ENCODE results near the gene CD7. TPM values are rescaled to one million over a fixed set of nuclear protein-coding genes. Genes with fewer than 3 reads are reported as not detected.

Gene CD7
- total RNA-seq, 1 donor from 2014 or later = 0.46 TPM

DNA sequence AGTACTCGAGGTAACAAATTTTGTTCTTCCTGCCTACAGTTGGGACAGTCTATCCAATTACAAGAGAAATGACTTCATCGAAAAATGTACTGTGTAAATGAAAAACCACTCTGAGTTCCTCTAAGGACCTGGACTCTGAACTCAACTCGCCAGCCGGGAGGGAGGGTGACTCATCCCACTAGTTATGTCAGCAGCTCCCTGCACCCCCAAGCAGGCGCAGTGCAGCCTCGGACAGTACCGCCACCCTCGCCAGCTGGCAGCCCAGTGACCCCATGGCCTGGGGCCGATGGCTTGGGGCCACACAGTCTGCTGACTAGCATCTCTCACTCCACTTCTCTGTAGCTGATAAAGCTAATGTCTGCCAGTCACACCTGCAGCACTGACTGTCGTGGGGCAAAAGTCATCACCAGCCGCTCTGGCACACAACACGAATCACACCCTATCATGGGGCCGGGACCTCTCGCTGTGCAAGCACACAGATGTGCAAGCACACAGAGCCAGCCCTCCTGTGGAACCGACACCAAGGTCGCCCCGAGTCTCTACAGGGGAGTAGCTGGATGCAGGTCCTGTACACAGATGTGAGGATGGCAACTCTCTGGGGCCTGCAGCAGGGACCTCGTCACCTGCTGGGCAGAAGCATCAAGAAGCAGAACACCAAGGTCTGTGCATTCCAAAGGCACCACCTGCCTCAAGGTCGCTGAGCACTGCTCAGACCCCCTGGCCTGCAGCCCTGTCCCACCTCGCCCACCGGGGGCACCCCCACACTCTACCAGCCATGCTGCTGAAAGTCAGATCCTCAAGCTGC, 49.6 kb downstream of the CD7 start:
- H3K9me3 Mint-ChIP-seq (ENCODE audit: low read depth) = no peaks in the 10 kb centered on the region
- peak overlapping the region; percentile 52 for H3K4me3 Mint-ChIP-seq (ENCODE audit: low read depth)
- DNase-seq (ENCODE audit: low spot score, unreplicated experiment) = no peak
- peak overlapping the region; percentile 76 for H3K27ac Mint-ChIP-seq
- peaks cover 43% of the 10 kb centered on the region for H3K36me3 Mint-ChIP-seq (ENCODE audit: insufficient read depth)
- H3K4me1 Mint-ChIP-seq (ENCODE audit: low read depth) = peaks cover 52% of the 10 kb centered on the region
- TF ChIP-seq, protein P1, sequence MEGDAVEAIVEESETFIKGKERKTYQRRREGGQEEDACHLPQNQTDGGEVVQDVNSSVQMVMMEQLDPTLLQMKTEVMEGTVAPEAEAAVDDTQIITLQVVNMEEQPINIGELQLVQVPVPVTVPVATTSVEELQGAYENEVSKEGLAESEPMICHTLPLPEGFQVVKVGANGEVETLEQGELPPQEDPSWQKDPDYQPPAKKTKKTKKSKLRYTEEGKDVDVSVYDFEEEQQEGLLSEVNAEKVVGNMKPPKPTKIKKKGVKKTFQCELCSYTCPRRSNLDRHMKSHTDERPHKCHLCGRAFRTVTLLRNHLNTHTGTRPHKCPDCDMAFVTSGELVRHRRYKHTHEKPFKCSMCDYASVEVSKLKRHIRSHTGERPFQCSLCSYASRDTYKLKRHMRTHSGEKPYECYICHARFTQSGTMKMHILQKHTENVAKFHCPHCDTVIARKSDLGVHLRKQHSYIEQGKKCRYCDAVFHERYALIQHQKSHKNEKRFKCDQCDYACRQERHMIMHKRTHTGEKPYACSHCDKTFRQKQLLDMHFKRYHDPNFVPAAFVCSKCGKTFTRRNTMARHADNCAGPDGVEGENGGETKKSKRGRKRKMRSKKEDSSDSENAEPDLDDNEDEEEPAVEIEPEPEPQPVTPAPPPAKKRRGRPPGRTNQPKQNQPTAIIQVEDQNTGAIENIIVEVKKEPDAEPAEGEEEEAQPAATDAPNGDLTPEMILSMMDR (IDR thresholded peaks at IDR 0.05; ENCODE audit: unreplicated experiment) = peak; percentile 27
- H3K27me3 Mint-ChIP-seq = no peaks in the 10 kb centered on the region

DNA sequence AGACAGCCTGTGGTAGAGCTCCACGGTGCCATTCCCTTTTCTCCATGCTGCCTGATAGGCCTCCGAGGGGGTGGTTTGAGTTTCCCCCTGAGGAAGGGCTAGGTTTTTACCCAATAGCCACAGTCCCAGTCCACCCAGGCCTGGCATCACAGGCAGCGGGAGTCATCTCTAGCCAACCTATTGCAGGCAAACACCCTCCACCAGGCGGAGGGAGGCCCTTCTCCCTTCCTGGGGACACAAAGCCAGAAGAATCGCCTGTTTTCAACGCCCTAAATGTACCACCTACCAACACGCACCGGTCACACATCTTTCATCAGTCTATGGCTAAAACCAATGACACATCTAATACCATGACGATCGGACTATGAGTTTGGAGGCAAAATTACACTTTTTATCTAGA, 51.3 kb downstream of the CD7 start:
- no peak for DNase-seq (ENCODE audit: low spot score, unreplicated experiment)
- Mint-ChIP-seq H3K27ac (no peak overlapping the region), H3K9me3 (ENCODE audit: low read depth) (no peaks in the 10 kb centered on the region), H3K4me1 (ENCODE audit: low read depth) (peaks cover 42% of the 10 kb centered on the region), H3K4me3 (ENCODE audit: low read depth) (no peak overlapping the region), H3K36me3 (ENCODE audit: insufficient read depth) (peaks cover 47% of the 10 kb centered on the region), H3K27me3 (no peaks in the 10 kb centered on the region)
- TF ChIP-seq, protein P1 (IDR thresholded peaks at IDR 0.05; ENCODE audit: unreplicated experiment) = no peak

Other genes with a start within 250 kb of the CD7 start
- 303 and 308 TPM in 2 replicates for gene FASN, start 219.4 kb downstream of the CD7 start, total RNA-seq
- 79.0 and 79.3 TPM in 2 replicates for gene CCDC57, start 104.8 kb downstream of the CD7 start, total RNA-seq
- 5.4 and 5.9 TPM in 2 replicates for gene SLC16A3, start 88.6 kb downstream of the CD7 start, total RNA-seq
- 224 and 227 TPM in 2 replicates for gene CSNK1D, start 43.9 kb downstream of the CD7 start, total RNA-seq
- gene SECTM1, start 16.2 kb upstream of the CD7 start, total RNA-seq = not detected in 2 replicates
- gene TEX19, start 41.6 kb upstream of the CD7 start, total RNA-seq = 0.24 TPM in 1 of 2 replicates, not detected in the other
- 0.22 TPM in 2 replicates for gene UTS2R, start 54.2 kb upstream of the CD7 start, total RNA-seq
- gene HEXD, start 100.7 kb upstream of the CD7 start, total RNA-seq = 76.7 and 86.4 TPM in 2 replicates
- 31.3 and 31.4 TPM in 2 replicates for gene OGFOD3, start 101.0 kb upstream of the CD7 start, total RNA-seq
- 109 and 117 TPM in 2 replicates for gene CYBC1, start 133.1 kb upstream of the CD7 start, total RNA-seq
- 86.9 and 94.0 TPM in 2 replicates for gene NARF, start 141.1 kb upstream of the CD7 start, total RNA-seq
- 71.8 and 76.6 TPM in 2 replicates for gene FOXK2, start 202.1 kb upstream of the CD7 start, total RNA-seq

Data from progenitor cell of endocrine pancreas (in vitro differentiated cells).